HepG2 (cell line): Measurements from ENCODE around the gene C5AR2.

Experiments used
- AHR ChIP-seq: IDR thresholded peaks from 2 replicates; pipeline ENCODE4 v1.6.1; 2018; ENCODE audit warnings: missing genetic modification reagents, missing compliant biosample characterization
- ATF3 ChIP-seq: sonication (generic); formaldehyde crosslinking; IDR thresholded peaks from 2 replicates; pipeline ENCODE4 v1.4.0; 2020; ENCODE audit warnings: missing genetic modification reagents
- CCAR2 ChIP-seq: fragments of 200-400 bp; formaldehyde crosslinking; optimal IDR thresholded peaks from 2 replicates; pipeline ENCODE3; 2018; ENCODE audit warnings: low read depth, mild to moderate bottlenecking, low read length, moderate library complexity
- CTCF ChIP-seq: sonication (generic); formaldehyde crosslinking; IDR thresholded peaks from 2 replicates; pipeline ENCODE4 v1.5.0; 2020; ENCODE audit warnings: mild to moderate bottlenecking, missing genetic modification reagents, moderate library complexity
- DMTF1 ChIP-seq: sonication (generic); formaldehyde crosslinking; IDR thresholded peaks from 2 replicates; pipeline ENCODE4 v1.4.0; 2020; ENCODE audit warnings: mild to moderate bottlenecking, missing genetic modification reagents
- MTF1 ChIP-seq: sonication (generic); formaldehyde crosslinking; IDR thresholded peaks from 2 replicates; pipeline ENCODE4 v1.5.0; 2020; ENCODE audit warnings: missing genetic modification reagents
- MYC ChIP-seq: sonication (generic); formaldehyde crosslinking; IDR thresholded peaks from 2 replicates; pipeline ENCODE4 v1.9.0; 2021; ENCODE audit warnings: missing genetic modification reagents, borderline replicate concordance
- NKX3-1 ChIP-seq: sonication (generic); formaldehyde crosslinking; IDR thresholded peaks from 2 replicates; pipeline ENCODE4 v1.5.0; 2020; ENCODE audit warnings: missing genetic modification reagents
- PREB ChIP-seq: sonication (generic); formaldehyde crosslinking; IDR thresholded peaks from 2 replicates; pipeline ENCODE4 v1.4.0; 2020; ENCODE audit warnings: missing genetic modification reagents
- RAD21 ChIP-seq: fragments of 450-650 bp; formaldehyde crosslinking; IDR thresholded peaks from 2 replicates; pipeline ENCODE4 v1.5.0; 2020; ENCODE audit warnings: mild to moderate bottlenecking
- RFX3 ChIP-seq: IDR thresholded peaks from 2 replicates; pipeline ENCODE4 v1.6.1; 2016; ENCODE audit warnings: missing biosample characterization, missing genetic modification reagents
- SYNCRIP ChIP-seq: fragments of 200-400 bp; formaldehyde crosslinking; IDR thresholded peaks from 2 replicates; pipeline ENCODE4 v1.6.1; 2018; ENCODE audit warnings: mild to moderate bottlenecking, low read depth, low read length; ENCODE audit not compliant: insufficient read depth
- ZNF576 ChIP-seq: sonication (generic); formaldehyde crosslinking; IDR thresholded peaks from 2 replicates; pipeline ENCODE4 v1.4.0; 2020; ENCODE audit warnings: mild to moderate bottlenecking, missing genetic modification reagents
- ZNF839 ChIP-seq: sonication (generic); formaldehyde crosslinking; IDR thresholded peaks from 2 replicates; pipeline ENCODE4 v1.4.0; 2020; ENCODE audit warnings: missing genetic modification reagents, mild to moderate bottlenecking, borderline replicate concordance

GRCh38 chr19:47321630-47322029 lies 10.3 kb upstream of the C5AR2 start:
- no peak for TF ChIP-seq AHR
- TF ChIP-seq SYNCRIP: no peak
- TF ChIP-seq CCAR2: no peak
- TF ChIP-seq ATF3: no peak
- no peak for TF ChIP-seq DMTF1 (CRISPR knock-in tag)
- TF ChIP-seq RAD21 (CRISPR knock-in tag): no peak
- TF ChIP-seq MYC (CRISPR knock-in tag): no peak
- TF ChIP-seq MTF1 (CRISPR knock-in tag): no peak
- TF ChIP-seq RFX3 (CRISPR knock-in tag): no peak
- TF ChIP-seq PREB (CRISPR knock-in tag): no peak
- TF ChIP-seq CTCF (CRISPR knock-in tag): no peak
- no peak for TF ChIP-seq NKX3-1 (CRISPR knock-in tag)
- no peak for TF ChIP-seq ZNF576 (CRISPR knock-in tag)
- no peak for TF ChIP-seq ZNF839
